Neural crest cell (in vitro differentiated cells): ENCODE data around the gene NCOA5. TPM values are rescaled to one million over a fixed set of nuclear protein-coding genes. Genes with fewer than 3 reads are reported as not detected.

ENCODE experiments used
- DNase-seq: peaks from one replicate; pipeline ENCODE4 v3.0.0; 2021; ENCODE audit warnings: low read depth, mixed read lengths, low spot score
- H3K27ac Mint-ChIP-seq: one replicate; pipeline ENCODE4 v1.8.0; 2021; ENCODE audit warnings: mild to moderate bottlenecking, mixed read lengths; ENCODE audit not compliant: unreplicated experiment
- H3K27me3 Mint-ChIP-seq: 2 replicates; pipeline ENCODE4 v1.8.0; 2021; ENCODE audit warnings: low read depth, mild to moderate bottlenecking, mixed read lengths
- H3K36me3 Mint-ChIP-seq: 2 replicates; pipeline ENCODE4 v1.8.0; 2021; ENCODE audit warnings: low read depth, mild to moderate bottlenecking, mixed read lengths
- H3K4me1 Mint-ChIP-seq: 2 replicates; pipeline ENCODE4 v1.8.0; 2021; ENCODE audit warnings: mixed read lengths
- H3K4me3 Mint-ChIP-seq: one replicate; pipeline ENCODE4 v1.8.0; 2021; ENCODE audit warnings: mild to moderate bottlenecking, mixed read lengths
- H3K9me3 Mint-ChIP-seq: 2 replicates; pipeline ENCODE4 v1.8.0; 2021; ENCODE audit warnings: mixed read lengths
- total RNA-seq: library from RNA; stranded (reverse); gene quantifications from 2 replicates; pipeline ENCODE4 v1.2.1, GENCODE V29; 2021
- TF ChIP-seq, protein P1 (sequence below): fragments of 200-600 bp; sonication (generic); conservative IDR thresholded peaks from 2 replicates; pipeline ENCODE4 v1.5.0; 2021; ENCODE audit warnings: antibody characterized with exemption, mild to moderate bottlenecking

Gene NCOA5
- total RNA-seq, 1 donor from 2014 or later: 69.5 TPM

DNA sequence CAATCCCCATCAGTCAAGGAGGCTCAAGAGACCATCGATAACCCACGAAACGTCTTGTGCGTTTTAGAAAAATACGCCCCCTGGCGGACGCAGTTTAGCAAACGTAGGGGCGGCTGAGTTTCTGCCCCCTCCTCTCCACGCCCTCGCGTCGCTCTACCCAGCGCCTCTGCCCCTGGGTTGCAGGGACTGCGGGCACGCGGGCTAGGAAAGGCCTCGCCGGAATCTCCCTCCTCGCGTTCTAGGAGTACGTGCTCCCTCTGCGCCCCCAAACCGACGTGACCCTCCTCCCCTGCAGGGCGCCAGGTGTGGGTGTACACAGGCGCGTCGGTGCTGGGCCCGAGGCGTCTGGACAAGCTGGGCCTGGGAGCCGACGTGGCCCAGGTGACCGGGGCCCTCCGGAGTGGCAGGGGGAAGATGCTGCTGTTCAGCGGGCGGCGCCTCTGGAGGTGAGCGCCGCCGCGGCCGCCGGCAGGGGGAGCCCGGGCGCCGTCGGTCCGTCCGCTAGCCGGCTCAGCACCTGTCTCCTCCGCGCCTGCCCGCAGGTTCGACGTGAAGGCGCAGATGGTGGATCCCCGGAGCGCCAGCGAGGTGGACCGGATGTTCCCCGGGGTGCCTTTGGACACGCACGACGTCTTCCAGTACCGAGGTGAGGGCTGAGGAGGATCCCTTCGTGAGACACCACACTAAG, 75.8 kb downstream of the NCOA5 start:
- Mint-ChIP-seq H3K36me3 (no peaks in the 10 kb centered on the region), H3K27ac (no peak overlapping the region), H3K4me1 (peaks cover 4% of the 10 kb centered on the region), H3K9me3 (no peaks in the 10 kb centered on the region), H3K4me3 (no peak overlapping the region), H3K27me3 (peaks cover 70% of the 10 kb centered on the region)
- TF ChIP-seq, protein P1, sequence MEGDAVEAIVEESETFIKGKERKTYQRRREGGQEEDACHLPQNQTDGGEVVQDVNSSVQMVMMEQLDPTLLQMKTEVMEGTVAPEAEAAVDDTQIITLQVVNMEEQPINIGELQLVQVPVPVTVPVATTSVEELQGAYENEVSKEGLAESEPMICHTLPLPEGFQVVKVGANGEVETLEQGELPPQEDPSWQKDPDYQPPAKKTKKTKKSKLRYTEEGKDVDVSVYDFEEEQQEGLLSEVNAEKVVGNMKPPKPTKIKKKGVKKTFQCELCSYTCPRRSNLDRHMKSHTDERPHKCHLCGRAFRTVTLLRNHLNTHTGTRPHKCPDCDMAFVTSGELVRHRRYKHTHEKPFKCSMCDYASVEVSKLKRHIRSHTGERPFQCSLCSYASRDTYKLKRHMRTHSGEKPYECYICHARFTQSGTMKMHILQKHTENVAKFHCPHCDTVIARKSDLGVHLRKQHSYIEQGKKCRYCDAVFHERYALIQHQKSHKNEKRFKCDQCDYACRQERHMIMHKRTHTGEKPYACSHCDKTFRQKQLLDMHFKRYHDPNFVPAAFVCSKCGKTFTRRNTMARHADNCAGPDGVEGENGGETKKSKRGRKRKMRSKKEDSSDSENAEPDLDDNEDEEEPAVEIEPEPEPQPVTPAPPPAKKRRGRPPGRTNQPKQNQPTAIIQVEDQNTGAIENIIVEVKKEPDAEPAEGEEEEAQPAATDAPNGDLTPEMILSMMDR: peak; percentile 79
- peak; percentile 56 for DNase-seq

DNA sequence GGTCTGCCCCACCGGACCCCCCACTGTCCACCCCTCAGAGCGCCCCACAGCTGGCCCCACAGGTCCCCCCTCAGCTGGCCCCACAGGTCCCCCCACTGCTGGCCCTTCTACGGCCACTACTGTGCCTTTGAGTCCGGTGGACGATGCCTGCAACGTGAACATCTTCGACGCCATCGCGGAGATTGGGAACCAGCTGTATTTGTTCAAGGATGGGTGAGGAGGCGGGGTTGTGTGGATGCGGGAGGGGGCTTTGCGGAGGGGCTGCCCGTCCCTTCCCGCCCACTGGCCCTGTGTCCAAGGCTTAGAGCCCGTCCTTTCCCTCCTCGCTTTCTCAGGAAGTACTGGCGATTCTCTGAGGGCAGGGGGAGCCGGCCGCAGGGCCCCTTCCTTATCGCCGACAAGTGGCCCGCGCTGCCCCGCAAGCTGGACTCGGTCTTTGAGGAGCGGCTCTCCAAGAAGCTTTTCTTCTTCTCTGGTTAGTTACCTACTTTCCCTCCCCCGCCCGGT, 76.4 kb downstream of the NCOA5 start:
- DNase-seq: no peak
- no peaks in the 10 kb centered on the region for H3K36me3 Mint-ChIP-seq
- H3K4me3 Mint-ChIP-seq: no peak overlapping the region
- peaks cover 6% of the 10 kb centered on the region for H3K4me1 Mint-ChIP-seq
- no peaks in the 10 kb centered on the region for H3K9me3 Mint-ChIP-seq
- TF ChIP-seq, protein P1: no peak
- no peak overlapping the region for H3K27ac Mint-ChIP-seq
- H3K27me3 Mint-ChIP-seq: peaks cover 68% of the 10 kb centered on the region

DNA sequence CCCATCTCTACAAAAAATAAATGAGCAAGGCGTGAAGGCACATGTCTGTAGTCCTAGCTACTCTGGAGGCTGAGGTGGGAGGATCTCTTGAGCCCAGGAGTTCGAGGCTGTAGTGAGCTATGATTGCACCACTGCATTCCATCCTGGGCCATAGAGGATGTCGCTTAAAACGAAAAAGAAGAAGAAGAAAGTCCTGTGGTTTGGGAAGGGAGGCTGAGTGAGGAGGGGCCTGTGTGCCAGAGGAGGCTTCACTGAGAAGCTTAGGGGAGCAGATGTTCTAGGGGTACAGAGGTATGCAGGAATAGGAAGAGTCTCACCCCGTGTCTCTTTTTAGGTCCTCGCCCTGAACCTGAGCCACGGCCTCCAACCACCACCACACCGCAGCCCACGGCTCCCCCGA, 76.8 kb downstream of the NCOA5 start:
- Mint-ChIP-seq H3K4me3 (no peak overlapping the region), H3K4me1 (peaks cover 10% of the 10 kb centered on the region), H3K9me3 (no peaks in the 10 kb centered on the region), H3K27me3 (peaks cover 69% of the 10 kb centered on the region), H3K36me3 (no peaks in the 10 kb centered on the region), H3K27ac (no peak overlapping the region)
- DNase-seq: no peak
- TF ChIP-seq, protein P1: no peak

DNA sequence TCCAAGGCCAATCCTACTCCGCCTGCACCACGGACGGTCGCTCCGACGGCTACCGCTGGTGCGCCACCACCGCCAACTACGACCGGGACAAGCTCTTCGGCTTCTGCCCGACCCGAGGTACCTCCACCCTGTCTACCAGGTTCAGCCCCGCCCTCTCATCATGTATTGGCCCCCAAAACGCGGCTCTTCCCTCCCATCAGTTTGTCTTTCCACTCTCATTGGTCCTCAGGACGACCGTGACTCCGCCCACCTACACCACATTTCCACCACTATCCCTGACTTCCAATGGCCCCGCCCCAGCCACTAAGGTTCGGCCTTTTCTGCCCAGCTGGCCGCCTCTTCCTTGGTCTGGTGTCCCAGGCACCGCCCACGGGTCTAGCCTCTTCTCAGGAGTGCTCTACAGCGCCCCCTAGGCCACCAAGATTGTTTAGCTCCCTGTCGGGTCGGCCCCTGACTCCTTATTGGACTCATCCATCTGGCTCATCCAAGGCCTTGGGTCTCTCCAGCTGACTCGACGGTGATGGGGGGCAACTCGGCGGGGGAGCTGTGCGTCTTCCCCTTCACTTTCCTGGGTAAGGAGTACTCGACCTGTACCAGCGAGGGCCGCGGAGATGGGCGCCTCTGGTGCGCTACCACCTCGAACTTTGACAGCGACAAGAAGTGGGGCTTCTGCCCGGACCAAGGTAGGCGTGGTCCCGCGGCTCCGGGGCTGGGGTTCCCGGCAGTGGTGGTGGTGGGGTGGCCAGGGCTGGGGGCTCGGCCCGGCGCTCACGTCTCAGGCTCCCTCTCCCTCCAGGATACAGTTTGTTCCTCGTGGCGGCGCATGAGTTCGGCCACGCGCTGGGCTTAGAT, 77.9 kb downstream of the NCOA5 start:
- DNase-seq: no peak
- Mint-ChIP-seq H3K9me3 (no peaks in the 10 kb centered on the region), H3K4me3 (no peak overlapping the region), H3K36me3 (no peaks in the 10 kb centered on the region), H3K27me3 (peaks cover 60% of the 10 kb centered on the region), H3K27ac (no peak overlapping the region), H3K4me1 (peaks cover 12% of the 10 kb centered on the region)
- TF ChIP-seq, protein P1: no peak

Other genes starting within 250 kb of the NCOA5 start
- 14.5 and 15.3 TPM in 2 replicates for gene ACOT8, start 232.6 kb downstream of the NCOA5 start, total RNA-seq
- gene ZSWIM3, start 232.3 kb downstream of the NCOA5 start, total RNA-seq: 4.5 and 4.8 TPM in 2 replicates
- 16.6 and 17.0 TPM in 2 replicates for gene ZSWIM1, start 208.7 kb downstream of the NCOA5 start, total RNA-seq
- gene SPATA25, start 202.3 kb downstream of the NCOA5 start, total RNA-seq: 0.41 and 2.2 TPM in 2 replicates
- 3.3 and 3.5 TPM in 2 replicates for gene NEURL2, start 198.8 kb downstream of the NCOA5 start, total RNA-seq
- 49.7 and 55.3 TPM in 2 replicates for gene CTSA, start 198.6 kb downstream of the NCOA5 start, total RNA-seq
- 56.6 and 61.0 TPM in 2 replicates for gene PLTP, start 177.8 kb downstream of the NCOA5 start, total RNA-seq
- 36.4 and 36.5 TPM in 2 replicates for gene PCIF1, start 155.3 kb downstream of the NCOA5 start, total RNA-seq
- 24.8 and 24.9 TPM in 2 replicates for gene ZNF335, start 117.8 kb downstream of the NCOA5 start, total RNA-seq
- gene MMP9, start 81.1 kb downstream of the NCOA5 start, total RNA-seq: not detected in 2 replicates
- 9.6 and 10.0 TPM in 2 replicates for gene SLC12A5, start 60.7 kb downstream of the NCOA5 start, total RNA-seq
- 4.2 and 4.8 TPM in 2 replicates for gene CD40, start 28.4 kb upstream of the NCOA5 start, total RNA-seq
- gene CDH22, start 218.5 kb upstream of the NCOA5 start, total RNA-seq: 0.09 TPM in 1 of 2 replicates, not detected in the other